ENCODE data around the gene PPARA. TPM values are rescaled to one million over a fixed set of nuclear protein-coding genes. Genes with fewer than 3 reads are reported as not detected.

PPARA gene
- total RNA-seq, 2 donors from 2014 or later: 15.4 to 18.6 TPM

- Histone ChIP-seq H3K27ac (ENCODE audit: low read depth, low read length) (no peak within 1 kb of the TSS), H3K9me3 (ENCODE audit: control insufficient read depth, low read length) (peaks cover 32% of the 10 kb centered on the region), H3K4me3 (ENCODE audit: low read length) (peak within 1 kb of the TSS; percentile 87), H3K4me1 (ENCODE audit: control insufficient read depth, insufficient read depth, low read length) (no peaks in the 10 kb centered on the region), H3K9ac (ENCODE audit: extremely low read depth, low read length, poor library complexity, severe bottlenecking) (peak within 1 kb of the TSS; percentile 62), H3K36me3 (ENCODE audit: control insufficient read depth, insufficient read depth, low read length) (peaks cover 6% of the 10 kb centered on the region), H3K27me3 (ENCODE audit: control insufficient read depth, insufficient read depth, low read length, poor library complexity, severe bottlenecking) (peaks cover 13% of the 10 kb centered on the region)
- Mint-ChIP-seq H3K27me3 (ENCODE audit: insufficient read depth) (peaks cover 37% of the 10 kb centered on the region), H3K4me3 (peak within 1 kb of the TSS; percentile 74), H3K4me1 (peaks cover 3% of the 10 kb centered on the region), H3K9me3 (peaks cover 38% of the 10 kb centered on the region), H3K36me3 (ENCODE audit: low read depth) (peaks cover 17% of the 10 kb centered on the region), H3K27ac (peak within 1 kb of the TSS; percentile 61)
- peak; percentile 94 for DNase-seq
- 5 to 7% methylated on average over 18 to 74 of the region's 74 CpGs for WGBS, 2 experiments (ENCODE audit: insufficient coverage in 1 of 2, insufficient read length in 1 of 2)
- no peak for TF ChIP-seq CTCF (conservative IDR thresholded peaks at IDR 0.05)
Measured at GRCh38 chr22:46267431-46268279, 117.3 kb downstream of the PPARA start, which contains the start of gene TTC38. TSS of gene TTC38 (plus strand) at chr22:46268008. CDS start at chr22:46268040, 32 bp downstream.

GRCh38 chr22:46269564-46269963, 119.2 kb downstream of the PPARA start:
- peaks cover 3% of the 10 kb centered on the region for H3K4me1 Mint-ChIP-seq
- H3K27ac ChIP-seq (ENCODE audit: low read depth, low read length): no peak overlapping the region

DNA sequence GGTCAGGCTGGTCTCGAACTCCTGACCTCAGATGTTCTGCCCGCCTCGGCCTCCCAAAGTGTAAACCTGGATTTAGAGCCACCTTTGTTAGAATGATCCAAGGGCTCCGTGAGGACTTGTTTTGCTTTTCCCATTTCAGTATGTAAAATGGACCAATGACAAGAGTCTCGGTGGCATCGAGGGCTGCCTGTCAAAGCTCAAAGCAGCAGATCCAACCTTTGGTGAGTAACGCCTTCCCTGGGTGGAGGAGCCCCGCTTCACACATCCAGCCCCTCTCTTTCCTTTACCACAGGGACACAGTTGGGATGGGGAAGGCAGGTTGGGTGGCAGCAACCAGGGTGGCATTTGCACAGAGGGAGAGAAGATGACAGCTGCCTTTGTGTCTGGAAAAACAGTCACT, 121.9 kb downstream of the PPARA start:
- no peak overlapping the region for H3K27ac Mint-ChIP-seq
- no peak for DNase-seq
- Histone ChIP-seq H3K27me3 (ENCODE audit: control insufficient read depth, insufficient read depth, low read length, poor library complexity, severe bottlenecking) (no peaks in the 10 kb centered on the region), H3K9ac (ENCODE audit: extremely low read depth, low read length, poor library complexity, severe bottlenecking) (no peak overlapping the region), H3K4me1 (ENCODE audit: control insufficient read depth, insufficient read depth, low read length) (no peaks in the 10 kb centered on the region), H3K4me3 (ENCODE audit: low read length) (no peak overlapping the region), H3K27ac (ENCODE audit: low read depth, low read length) (no peak overlapping the region), H3K36me3 (ENCODE audit: control insufficient read depth, insufficient read depth, low read length) (peaks cover 34% of the 10 kb centered on the region), H3K9me3 (ENCODE audit: control insufficient read depth, low read length) (peaks cover 13% of the 10 kb centered on the region)
- 85 to 95% methylated on average over 4 to 8 of the region's 8 CpGs for WGBS, 2 experiments (ENCODE audit: insufficient coverage in 1 of 2, insufficient read length in 1 of 2)
- peaks cover 3% of the 10 kb centered on the region for H3K4me1 Mint-ChIP-seq
- no peaks in the 10 kb centered on the region for H3K27me3 Mint-ChIP-seq (ENCODE audit: insufficient read depth)
- no peak for TF ChIP-seq CTCF (conservative IDR thresholded peaks at IDR 0.05)
- H3K9me3 Mint-ChIP-seq: peaks cover 6% of the 10 kb centered on the region
- H3K36me3 Mint-ChIP-seq (ENCODE audit: low read depth): peaks cover 43% of the 10 kb centered on the region
- H3K4me3 Mint-ChIP-seq: no peak overlapping the region

More at GRCh38 chr22:46269564-46269963, 119.2 kb downstream of the PPARA start:
- H3K9me3 Mint-ChIP-seq: peaks cover 24% of the 10 kb centered on the region
- H3K4me1 ChIP-seq (ENCODE audit: control insufficient read depth, insufficient read depth, low read length): no peaks in the 10 kb centered on the region
- no peak overlapping the region for H3K27ac Mint-ChIP-seq
- no peak overlapping the region for H3K4me3 ChIP-seq (ENCODE audit: low read length)
- peak overlapping the region; percentile 74 for H3K4me3 Mint-ChIP-seq
- H3K36me3 ChIP-seq (ENCODE audit: control insufficient read depth, insufficient read depth, low read length): peaks cover 11% of the 10 kb centered on the region
- H3K36me3 Mint-ChIP-seq (ENCODE audit: low read depth): peaks cover 21% of the 10 kb centered on the region
- WGBS, 2 experiments (ENCODE audit: insufficient coverage in 1 of 2, insufficient read length in 1 of 2): 89 to 96% methylated on average over 11 of the region's 11 CpGs
- H3K9me3 ChIP-seq (ENCODE audit: control insufficient read depth, low read length): peaks cover 18% of the 10 kb centered on the region
- no peak overlapping the region for H3K9ac ChIP-seq (ENCODE audit: extremely low read depth, low read length, poor library complexity, severe bottlenecking)
- TF ChIP-seq CTCF (conservative IDR thresholded peaks at IDR 0.05): no peak
- DNase-seq: no peak
- H3K27me3 Mint-ChIP-seq (ENCODE audit: insufficient read depth): peaks cover 21% of the 10 kb centered on the region
- H3K27me3 ChIP-seq (ENCODE audit: control insufficient read depth, insufficient read depth, low read length, poor library complexity, severe bottlenecking): no peaks in the 10 kb centered on the region
